HT-29 (cell line): ENCODE measurements around the gene EXOSC3. TPM values are rescaled to one million over a fixed set of nuclear protein-coding genes. Genes with fewer than 3 reads are reported as not detected.
"Not testable (repeated sequence)": the region's sequence is repeated elsewhere in the genome, so short reads cannot be mapped to it uniquely, and the experiment has no call there.

Source experiments
- DNase-seq: peaks from one replicate; pipeline ENCODE4 v3.0.0-alpha.2; 2015; ENCODE audit warnings: low spot score
- total RNA-seq: library from RNA; depleted of rRNA; stranded (reverse); fragments of >200 nt; shearing (Covaris generic); gene quantifications from 2 replicates; pipeline ENCODE4 v1.2.3, GENCODE V29; 2014

The EXOSC3 gene
- total RNA-seq, 1 experiment from 2014 or later = 66.4 TPM

- DNase-seq = no peak
Observed at GRCh38 chr9:37775216-37775919, 9.5 kb downstream of the EXOSC3 start.

- no peak for DNase-seq
Observed at GRCh38 chr9:37769995-37770394, 14.9 kb downstream of the EXOSC3 start.

- DNase-seq = no peak
Observed at GRCh38 chr9:37769306-37769705, 15.6 kb downstream of the EXOSC3 start.

GRCh38 chr9:37765263-37765662 lies 19.6 kb downstream of the EXOSC3 start:
- not testable (repeated sequence) for DNase-seq

- no peak for DNase-seq
Observed at GRCh38 chr9:37761511-37761910, 23.4 kb downstream of the EXOSC3 start.

- DNase-seq = no peak
Observed at GRCh38 chr9:37760416-37761161, 24.3 kb downstream of the EXOSC3 start.

GRCh38 chr9:37758747-37759146 lies 26.1 kb downstream of the EXOSC3 start:
- DNase-seq = no peak

GRCh38 chr9:37753489-37754190 lies 31.2 kb downstream of the EXOSC3 start, which contains the start of gene TRMT10B:
TSS of gene TRMT10B (plus strand) at chr9:37753805. CDS start at chr9:37761932, 8,127 bp downstream.
- DNase-seq = peak; percentile 45

- no peak for DNase-seq
Observed at GRCh38 chr9:37752642-37753488, 32.0 kb downstream of the EXOSC3 start.

GRCh38 chr9:37752112-37752511 lies 32.8 kb downstream of the EXOSC3 start:
- DNase-seq = not testable (repeated sequence)

GRCh38 chr9:37751704-37752103 lies 33.2 kb downstream of the EXOSC3 start:
- not testable (repeated sequence) for DNase-seq

GRCh38 chr9:37751186-37751585 lies 33.7 kb downstream of the EXOSC3 start:
- no peak for DNase-seq

GRCh38 chr9:37749129-37749528 lies 35.7 kb downstream of the EXOSC3 start:
- no peak for DNase-seq

GRCh38 chr9:37747271-37747753 lies 37.6 kb downstream of the EXOSC3 start:
- peak; percentile 63 for DNase-seq

- no peak for DNase-seq
Observed at GRCh38 chr9:37746448-37747270, 38.2 kb downstream of the EXOSC3 start.

- no peak for DNase-seq
Observed at GRCh38 chr9:37745970-37746369, 38.9 kb downstream of the EXOSC3 start.

GRCh38 chr9:37740631-37741328 lies 44.1 kb downstream of the EXOSC3 start:
- DNase-seq = no peak

- no peak for DNase-seq
Observed at GRCh38 chr9:37740128-37740527, 44.7 kb downstream of the EXOSC3 start.

- no peak for DNase-seq
Observed at GRCh38 chr9:37739222-37739621, 45.6 kb downstream of the EXOSC3 start.

GRCh38 chr9:37732952-37733351 lies 51.9 kb downstream of the EXOSC3 start:
- no peak for DNase-seq
